ENCODE measurements around the gene UFM1.

- TF ChIP-seq CTCF (IDR thresholded peaks at IDR 0.05) (no peak), POLR2A (IDR thresholded peaks at IDR 0.05) (no peak)
Observed at GRCh38 chr13:38376546-38376945, 26.9 kb downstream of the UFM1 start.
